Measurements from ENCODE around the gene SLC20A1.

- TF ChIP-seq POLR2AphosphoS5 (IDR thresholded peaks at IDR 0.05; ENCODE audit: low read depth, low read length) (no peak), POLR2A (IDR thresholded peaks at IDR 0.05; ENCODE audit: low read depth, low read length) (no peak), PAX5 (IDR thresholded peaks at IDR 0.05; ENCODE audit: insufficient read depth, low read length, severe bottlenecking) (no peak), TAF1 (IDR thresholded peaks at IDR 0.05; ENCODE audit: low read depth, low read length) (no peak)
Observed at GRCh38 chr2:112693596-112693995, 47.9 kb downstream of the SLC20A1 start.

All from GM12891 (cell line).